NCI-H446 treated with DMSO at 0.1 percent for 48 hours (cell line): ENCODE measurements around the gene SNAPC2.
"Not testable (repeated sequence)": the region's sequence is repeated elsewhere in the genome, so short reads cannot be mapped to it uniquely, and the experiment has no call there.

Experiments used
- DNase-seq: peaks from one replicate; lab custom pipeline; 2025; lab: John Stamatoyannopoulos, UW

Gene SNAPC2

DNA sequence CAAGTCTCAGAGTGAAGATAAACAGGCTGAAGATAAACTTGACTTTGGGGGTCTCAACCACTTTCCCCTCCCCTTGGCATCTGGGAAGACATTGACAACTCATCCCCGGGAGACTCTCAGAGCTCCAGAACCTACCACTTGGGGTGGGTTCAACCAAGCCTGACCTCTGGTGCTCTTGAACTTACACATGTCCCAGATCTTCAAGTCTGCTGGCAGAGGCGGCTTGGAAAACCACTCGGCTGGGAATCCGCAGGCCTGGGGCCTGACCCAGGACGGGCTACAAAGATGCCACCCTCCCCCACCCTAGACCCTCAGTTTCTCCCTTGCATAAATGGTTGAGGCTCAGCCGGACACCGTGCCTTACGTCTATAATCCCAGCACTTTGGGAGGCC is 31.3 kb upstream of the SNAPC2 start:
- no peak for DNase-seq

- DNase-seq: not testable (repeated sequence)
Measured at GRCh38 chr19:7893362-7894101, 26.6 kb upstream of the SNAPC2 start.

DNA sequence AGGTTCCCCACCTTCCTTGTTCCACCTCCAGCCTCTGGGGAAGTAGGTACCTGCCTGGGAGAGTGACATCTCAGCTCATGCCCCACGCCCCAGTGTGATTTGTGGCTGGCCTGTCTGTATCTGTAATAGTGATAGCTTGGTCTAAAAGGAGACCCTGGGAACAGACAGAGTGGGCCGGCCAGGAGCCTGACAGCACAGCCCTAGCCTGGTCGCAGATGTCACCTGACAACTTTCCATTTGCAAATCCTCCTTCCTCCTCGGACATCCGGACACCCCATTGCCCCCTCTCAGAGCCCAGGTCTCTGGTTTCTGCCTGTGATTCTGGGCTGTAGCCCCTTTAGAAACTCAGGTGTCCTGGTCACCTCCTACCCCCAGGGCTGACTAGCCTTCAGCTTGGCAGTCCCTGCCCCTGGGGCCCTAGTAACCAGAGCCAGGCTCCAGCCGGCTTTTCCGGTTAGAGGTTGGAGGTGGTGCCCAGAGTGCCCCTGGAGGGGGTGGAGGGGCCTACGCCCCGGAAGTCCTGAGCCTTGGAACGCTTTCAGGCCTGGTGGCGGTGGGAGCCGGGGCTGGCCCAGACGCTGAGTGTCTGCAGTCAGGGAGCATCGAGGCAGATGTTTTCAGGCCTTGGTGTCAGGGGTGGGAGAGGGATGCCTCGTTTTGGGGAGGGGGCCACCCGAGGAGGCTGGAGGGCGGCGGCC is 25.4 kb upstream of the SNAPC2 start:
- DNase-seq: no peak

- DNase-seq: no peak
Measured at GRCh38 chr19:7895565-7895964, 24.6 kb upstream of the SNAPC2 start.

DNA sequence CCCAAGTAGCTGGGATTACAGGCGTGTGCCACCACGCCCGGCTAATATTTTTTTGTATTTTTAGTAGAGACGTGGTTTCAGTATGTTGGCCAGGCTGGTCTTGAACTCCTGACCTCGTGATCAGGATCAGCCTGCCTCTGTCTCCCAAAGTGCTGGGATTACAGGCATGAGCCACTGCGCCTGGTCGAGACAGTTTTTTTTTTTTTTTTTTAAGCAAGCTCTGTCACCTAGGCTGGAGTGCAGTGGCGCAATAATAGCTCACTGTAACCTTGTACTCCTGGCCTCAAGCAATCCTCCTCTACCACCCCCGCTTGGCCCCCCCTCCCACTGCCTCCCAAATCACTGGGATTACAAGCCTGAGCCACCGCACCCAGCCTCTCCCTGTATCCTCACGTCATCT is 22.8 kb upstream of the SNAPC2 start:
- DNase-seq: no peak

DNA sequence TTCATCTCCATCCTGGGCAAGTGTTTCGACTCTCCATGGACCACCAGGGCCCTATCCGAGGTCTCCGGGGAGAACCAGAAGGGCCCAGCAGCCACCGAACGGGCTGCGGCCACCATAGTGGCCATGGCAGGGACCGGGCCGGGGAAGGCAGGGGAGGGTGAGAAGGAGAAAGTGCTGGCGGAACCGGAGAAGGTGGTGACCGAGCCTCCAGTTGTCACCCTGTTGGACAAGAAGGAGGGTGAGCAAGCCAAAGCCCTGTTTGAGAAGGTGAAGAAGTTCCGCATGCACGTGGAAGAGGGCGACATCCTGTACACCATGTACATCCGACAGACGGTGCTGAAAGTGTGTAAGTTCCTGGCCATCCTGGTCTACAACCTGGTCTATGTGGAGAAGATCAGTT is 21.2 kb upstream of the SNAPC2 start:
- no peak for DNase-seq

DNA sequence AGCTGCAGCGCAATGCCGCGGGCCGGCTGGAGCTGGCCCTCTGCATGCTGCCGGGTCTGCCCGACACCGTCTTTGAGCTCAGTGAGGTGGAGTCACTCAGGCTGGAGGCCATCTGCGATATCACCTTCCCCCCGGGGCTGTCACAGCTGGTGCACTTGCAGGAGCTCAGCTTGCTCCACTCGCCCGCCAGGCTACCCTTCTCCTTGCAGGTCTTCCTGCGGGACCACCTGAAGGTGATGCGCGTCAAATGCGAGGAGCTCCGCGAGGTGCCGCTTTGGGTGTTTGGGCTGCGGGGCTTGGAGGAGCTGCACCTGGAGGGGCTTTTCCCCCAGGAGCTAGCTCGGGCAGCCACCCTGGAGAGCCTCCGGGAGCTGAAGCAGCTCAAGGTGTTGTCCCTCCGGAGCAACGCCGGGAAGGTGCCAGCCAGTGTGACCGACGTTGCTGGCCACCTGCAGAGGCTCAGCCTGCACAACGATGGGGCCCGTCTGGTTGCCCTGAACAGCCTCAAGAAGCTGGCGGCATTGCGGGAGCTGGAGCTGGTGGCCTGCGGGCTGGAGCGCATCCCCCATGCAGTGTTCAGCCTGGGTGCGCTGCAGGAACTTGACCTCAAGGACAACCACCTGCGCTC is 20.3 kb upstream of the SNAPC2 start:
- no peak for DNase-seq

- DNase-seq: no peak
Measured at GRCh38 chr19:7900401-7900870, 19.7 kb upstream of the SNAPC2 start.

- DNase-seq: no peak
Measured at GRCh38 chr19:7900931-7901330, 19.2 kb upstream of the SNAPC2 start.

GRCh38 chr19:7901337-7901736 is 18.8 kb upstream of the SNAPC2 start:
- no peak for DNase-seq

GRCh38 chr19:7902796-7903243 is 17.3 kb upstream of the SNAPC2 start:
- no peak for DNase-seq

DNA sequence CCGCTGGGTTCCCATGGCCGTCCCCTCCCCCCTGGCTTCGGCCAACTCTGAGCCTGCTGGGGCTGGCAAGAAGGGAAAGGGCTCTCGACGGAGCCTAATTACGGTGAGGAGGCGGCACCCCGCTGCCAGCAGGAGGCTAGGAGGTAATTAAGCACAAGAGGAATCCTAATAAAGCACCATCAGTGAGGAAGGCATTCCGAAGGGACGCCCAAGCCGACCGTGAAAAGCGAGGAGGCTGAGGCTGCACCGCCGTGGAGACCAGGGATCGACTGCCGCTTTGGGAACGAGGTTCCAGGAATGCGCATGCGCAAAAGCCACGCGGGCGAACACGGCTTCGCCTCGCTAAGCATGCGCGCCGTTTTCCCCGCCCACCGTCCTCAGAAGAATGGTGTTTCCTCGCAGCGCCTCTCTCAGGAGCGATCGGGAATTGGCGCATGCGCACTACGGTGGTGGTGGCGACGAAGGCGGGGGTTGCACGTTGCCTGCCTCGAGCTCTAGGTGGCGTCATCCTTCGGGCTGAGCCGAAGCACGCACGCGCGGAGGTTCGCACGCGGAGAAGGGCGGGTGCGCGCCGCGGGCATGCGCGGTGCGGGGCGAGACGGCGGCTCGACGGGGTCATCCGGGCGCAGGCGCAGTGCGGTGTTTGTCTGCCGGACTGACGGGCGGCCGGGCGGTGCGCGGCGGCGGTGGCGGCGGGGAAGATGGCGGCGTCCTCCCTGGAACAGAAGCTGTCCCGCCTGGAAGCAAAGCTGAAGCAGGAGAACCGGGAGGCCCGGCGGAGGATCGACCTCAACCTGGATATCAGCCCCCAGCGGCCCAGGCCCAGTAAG is 16.7 kb upstream of the SNAPC2 start, which contains the start of gene MAP2K7:
MAP2K7 (plus strand) TSS at position 634 of the 830 bp plus-strand sequence; CDS start at position 702, 68 bp downstream.
- DNase-seq: peak; percentile 98

GRCh38 chr19:7904074-7905020 is 15.8 kb upstream of the SNAPC2 start:
- DNase-seq: no peak

DNA sequence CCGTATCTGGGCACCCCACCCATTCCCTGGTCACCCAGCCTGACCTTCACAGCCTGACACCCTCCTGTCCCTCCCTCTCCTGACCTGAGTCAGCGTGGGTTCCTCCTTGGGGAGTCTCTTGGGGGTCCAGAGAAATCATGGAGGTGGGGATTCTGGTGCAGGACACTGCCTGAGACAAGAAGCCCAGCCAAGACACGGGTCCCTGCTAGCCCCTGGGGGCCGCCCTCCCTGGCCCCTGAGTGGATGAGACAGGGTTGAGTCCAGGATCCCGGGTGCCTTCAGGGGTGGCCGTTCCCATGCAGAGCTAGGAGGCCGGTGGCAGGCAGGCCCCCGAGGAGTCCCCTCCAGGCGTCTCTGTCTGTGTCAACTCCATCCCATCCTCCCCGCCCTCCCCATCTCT is 14.9 kb upstream of the SNAPC2 start:
- no peak for DNase-seq

- no peak for DNase-seq
Measured at GRCh38 chr19:7905859-7906258, 14.3 kb upstream of the SNAPC2 start.

GRCh38 chr19:7907122-7907521 is 13.0 kb upstream of the SNAPC2 start:
- no peak for DNase-seq

DNA sequence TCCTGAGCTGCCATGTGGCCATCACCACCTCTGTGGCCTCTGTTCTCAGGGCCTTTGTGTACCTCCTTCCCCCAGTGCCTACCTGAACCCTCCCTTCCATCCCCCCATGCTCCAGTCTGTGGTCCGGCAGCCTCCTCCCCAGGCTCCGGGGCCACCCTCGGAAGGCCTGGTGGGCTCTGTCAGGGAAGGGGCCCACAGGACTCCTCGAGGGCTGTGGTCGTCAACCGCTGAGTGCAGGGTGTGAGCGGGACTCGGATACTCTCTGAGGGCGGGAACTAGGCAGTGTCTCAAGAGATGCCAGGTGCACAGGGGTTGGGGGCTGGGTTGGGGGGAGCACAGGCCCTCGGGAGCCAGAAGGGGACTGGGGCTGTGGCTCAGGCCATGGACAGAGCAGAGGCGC is 12.6 kb upstream of the SNAPC2 start:
- DNase-seq: no peak

DNA sequence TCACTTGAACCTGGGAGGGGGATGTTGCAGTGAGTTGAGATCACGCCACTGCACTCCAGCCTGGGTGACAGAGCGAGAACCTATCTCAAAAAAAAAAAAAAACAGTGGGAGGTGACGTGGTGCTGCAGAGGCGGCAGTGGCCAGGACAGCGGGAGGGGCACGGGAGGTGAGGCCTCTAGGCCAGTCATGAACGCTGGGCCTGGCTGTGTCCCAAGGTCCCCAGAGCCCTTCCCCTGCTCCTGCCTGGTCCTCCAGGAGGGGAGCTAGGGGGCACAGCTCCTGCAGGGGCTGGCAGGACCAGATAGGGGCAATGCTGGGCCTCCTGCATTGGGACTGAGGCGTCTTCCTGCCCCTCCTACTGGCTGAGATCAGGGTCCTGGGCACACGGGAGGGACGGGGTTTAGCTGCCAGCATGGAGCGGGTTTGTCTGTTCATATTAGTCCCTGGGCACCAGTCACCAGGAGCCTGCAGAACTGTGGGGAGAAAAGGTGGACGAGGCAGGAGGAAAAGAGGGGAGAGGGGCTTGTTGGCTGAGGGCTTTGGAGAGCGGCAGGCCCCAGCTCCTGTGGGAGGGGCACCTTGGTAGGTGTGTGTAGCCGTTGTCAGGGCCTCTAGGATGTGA is 11.9 kb upstream of the SNAPC2 start:
- DNase-seq: no peak

GRCh38 chr19:7908742-7909461 is 11.2 kb upstream of the SNAPC2 start:
- DNase-seq: no peak
